Caco-2 (cell line): ENCODE data around the gene KRTAP5-6. TPM values are rescaled to one million over a fixed set of nuclear protein-coding genes. Genes with fewer than 3 reads are reported as not detected.
A peak's percentile ranks its signal among the peaks of the same experiment; 100 is the strongest.

Experiments used
- BruUV-seq: library from RNA; stranded (reverse); fragments of 400-500 nt; replicated peaks from 2 replicates; lab custom pipeline; 2021; lab: Mats Ljungman, UMichigan
- CTCF ChIA-PET: fragments of 300-600 bp; sonication (Branson Sonifier 250); formaldehyde crosslinking; loops from one replicate; lab custom pipeline; 2022; ENCODE audit warnings: antibody characterized with exemption; lab: Charles Lee
- POLR2A ChIA-PET: fragments of 300-600 bp; sonication (Branson Sonifier 250); formaldehyde crosslinking; loops from one replicate; lab custom pipeline; 2022; ENCODE audit warnings: antibody characterized with exemption; lab: Charles Lee
- DNase-seq, 2 experiments: peaks; one replicate each; pipeline versions ENCODE4 v3.0.0 to v3.0.0-alpha.2; 2020 to 2022
- H3K27me3 ChIP-seq: replicated peaks from 2 replicates; pipeline ENCODE4 v1.6.0; 2011; ENCODE audit warnings: low read length; ENCODE audit not compliant: control insufficient read depth, insufficient read depth
- H3K36me3 ChIP-seq: 2 replicates; pipeline ENCODE4 v1.5.1; 2011; ENCODE audit warnings: low read length; ENCODE audit not compliant: control insufficient read depth, insufficient read depth
- H3K4me1 ChIP-seq: fragments of 250-450 bp; sonication (Bioruptor Pico); 2 replicates; pipeline ENCODE4 v1.5.1; 2020; ENCODE audit warnings: mild to moderate bottlenecking
- H3K4me3 ChIP-seq: 2 replicates; pipeline ENCODE4 v1.5.1; 2011; ENCODE audit warnings: low read depth, mild to moderate bottlenecking, control low read depth, low read length
- H3K9me3 ChIP-seq: fragments of 250-450 bp; sonication (Bioruptor Pico); 2 replicates; pipeline ENCODE4 v1.5.1; 2020; ENCODE audit warnings: mild to moderate bottlenecking, moderate library complexity
- H3K27ac Mint-ChIP-seq: one replicate; pipeline ENCODE4 v1.8.0; 2022; ENCODE audit warnings: mixed read lengths; ENCODE audit not compliant: unreplicated experiment
- H3K27me3 Mint-ChIP-seq: one replicate; pipeline ENCODE4 v1.8.0; 2022; ENCODE audit warnings: mixed read lengths; ENCODE audit not compliant: insufficient read depth, unreplicated experiment
- H3K36me3 Mint-ChIP-seq: one replicate; pipeline ENCODE4 v1.8.0; 2022; ENCODE audit warnings: mild to moderate bottlenecking, mixed read lengths; ENCODE audit not compliant: insufficient read depth, unreplicated experiment
- H3K4me1 Mint-ChIP-seq: one replicate; pipeline ENCODE4 v1.8.0; 2022; ENCODE audit warnings: low read depth, mixed read lengths; ENCODE audit not compliant: unreplicated experiment
- H3K4me3 Mint-ChIP-seq: one replicate; pipeline ENCODE4 v1.8.0; 2022; ENCODE audit warnings: mild to moderate bottlenecking, moderate library complexity, mixed read lengths; ENCODE audit not compliant: unreplicated experiment
- H3K9me3 Mint-ChIP-seq: one replicate; pipeline ENCODE4 v1.8.0; 2022; ENCODE audit warnings: mixed read lengths; ENCODE audit not compliant: unreplicated experiment
- intact Hi-C: fragments of 100-400 bp; cut with micrococcal nuclease; formaldehyde crosslinking; loops from one replicate; pipeline ENCODE4 v1.10.0; 2022; ENCODE audit not compliant: unreplicated experiment
- total RNA-seq: library from RNA; stranded (reverse); gene quantifications from 2 replicates; pipeline ENCODE4 v1.2.3, GENCODE V29; 2022
- TF ChIP-seq, protein P1 (sequence below), 2 experiments: fragments of 200-600 bp in 1 of 2; IDR thresholded peaks; 1 replicate in 1 of 2; 2 replicates in 1 of 2; pipeline versions ENCODE4 v1.5.1 to v1.8.0; 2011 to 2022; ENCODE audit warnings: antibody characterized with exemption in 1 of 2, control low read depth in 1 of 2, inconsistent platforms in 1 of 2, low read depth in 1 of 2, low read length in 1 of 2, mild to moderate bottlenecking in 1 of 2, moderate library complexity in 1 of 2; ENCODE audit not compliant: insufficient read depth in 1 of 2, severe bottlenecking in 1 of 2, unreplicated experiment in 1 of 2

The KRTAP5-6 gene
- total RNA-seq, 1 experiment from 2014 or later: not detected

DNA sequence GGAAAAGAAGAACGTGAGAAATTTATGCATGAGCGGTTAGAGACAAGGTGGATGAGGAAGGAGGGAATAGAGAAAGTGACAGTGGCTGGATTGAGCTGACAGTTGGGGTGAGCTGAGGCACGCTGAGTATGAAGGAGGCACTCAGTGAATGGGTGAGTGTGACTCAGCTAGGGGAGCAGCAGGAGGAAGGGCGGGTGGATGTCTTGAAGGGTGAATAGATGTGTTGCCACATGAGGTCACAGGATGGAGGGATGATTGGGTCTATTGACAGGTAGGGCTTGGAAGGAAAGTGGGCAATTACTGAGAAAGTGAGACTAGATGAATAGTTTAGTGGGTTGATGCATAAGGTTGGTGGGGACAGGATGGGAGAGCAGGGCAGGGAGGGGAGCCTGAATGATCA, 45.4 kb downstream of the KRTAP5-6 start:
- CTCF ChIA-PET: no interaction called here
- no peaks in the 10 kb centered on the region for H3K36me3 Mint-ChIP-seq

DNA sequence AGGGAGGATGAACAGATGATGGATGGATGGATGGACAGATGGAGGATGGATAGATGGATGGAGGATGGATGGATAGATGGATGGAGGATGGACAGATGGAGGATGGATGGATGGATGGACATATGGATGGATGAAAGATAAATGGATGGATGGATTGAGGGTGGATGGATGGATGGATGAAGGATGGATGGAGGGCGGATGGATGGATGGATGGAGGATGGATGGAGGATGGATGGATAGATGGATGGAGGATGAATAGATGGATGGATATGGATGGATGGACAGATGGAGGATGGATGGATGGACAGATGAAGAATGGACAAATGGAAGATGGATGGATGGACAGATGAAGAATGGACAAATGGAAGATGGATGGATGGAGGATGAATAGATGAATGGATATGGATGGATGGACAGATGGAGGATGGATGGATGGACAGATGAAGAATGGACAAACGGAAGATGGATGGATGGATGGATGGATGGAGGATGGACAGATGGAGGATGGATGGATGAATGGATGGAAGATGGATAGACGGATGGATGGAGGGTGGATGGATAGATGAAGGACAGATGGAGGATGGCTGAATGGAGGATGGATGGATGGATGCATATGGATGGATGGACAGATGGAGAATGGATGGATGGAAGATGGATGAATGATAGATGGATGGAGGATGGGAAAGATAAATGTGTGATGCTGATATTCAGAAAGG, 46.0 kb downstream of the KRTAP5-6 start:
- no peak overlapping the region for H3K4me3 Mint-ChIP-seq
- H3K36me3 ChIP-seq: no peaks in the 10 kb centered on the region
- H3K36me3 Mint-ChIP-seq: no peaks in the 10 kb centered on the region
- H3K27ac Mint-ChIP-seq: no peak overlapping the region
- DNase-seq: no peak
- TF ChIP-seq, protein P1, sequence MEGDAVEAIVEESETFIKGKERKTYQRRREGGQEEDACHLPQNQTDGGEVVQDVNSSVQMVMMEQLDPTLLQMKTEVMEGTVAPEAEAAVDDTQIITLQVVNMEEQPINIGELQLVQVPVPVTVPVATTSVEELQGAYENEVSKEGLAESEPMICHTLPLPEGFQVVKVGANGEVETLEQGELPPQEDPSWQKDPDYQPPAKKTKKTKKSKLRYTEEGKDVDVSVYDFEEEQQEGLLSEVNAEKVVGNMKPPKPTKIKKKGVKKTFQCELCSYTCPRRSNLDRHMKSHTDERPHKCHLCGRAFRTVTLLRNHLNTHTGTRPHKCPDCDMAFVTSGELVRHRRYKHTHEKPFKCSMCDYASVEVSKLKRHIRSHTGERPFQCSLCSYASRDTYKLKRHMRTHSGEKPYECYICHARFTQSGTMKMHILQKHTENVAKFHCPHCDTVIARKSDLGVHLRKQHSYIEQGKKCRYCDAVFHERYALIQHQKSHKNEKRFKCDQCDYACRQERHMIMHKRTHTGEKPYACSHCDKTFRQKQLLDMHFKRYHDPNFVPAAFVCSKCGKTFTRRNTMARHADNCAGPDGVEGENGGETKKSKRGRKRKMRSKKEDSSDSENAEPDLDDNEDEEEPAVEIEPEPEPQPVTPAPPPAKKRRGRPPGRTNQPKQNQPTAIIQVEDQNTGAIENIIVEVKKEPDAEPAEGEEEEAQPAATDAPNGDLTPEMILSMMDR (IDR thresholded peaks at IDR 0.05; ENCODE audit: insufficient read depth in 1 of 2, low read depth in 1 of 2, low read length in 1 of 2, severe bottlenecking in 1 of 2, unreplicated experiment in 1 of 2): no peak
- ChIA-PET POLR2A (no interaction called here), CTCF (no interaction called here)
- H3K27me3 ChIP-seq: no peaks in the 10 kb centered on the region; the same call in 1 of the 2 replicates
- no peaks in the 10 kb centered on the region for H3K4me1 ChIP-seq
- intact Hi-C loops: no loop called here
- peaks cover 16% of the 10 kb centered on the region for H3K9me3 Mint-ChIP-seq
- no TSS peak for BruUV-seq
- H3K9me3 ChIP-seq: no peaks in the 10 kb centered on the region
- H3K4me3 ChIP-seq: no peak overlapping the region
- peaks cover 8% of the 10 kb centered on the region for H3K27me3 Mint-ChIP-seq
- H3K4me1 Mint-ChIP-seq: no peaks in the 10 kb centered on the region

More for the DNA sequence above, 45.4 kb downstream of the KRTAP5-6 start:
- Histone ChIP-seq H3K4me3 (no peak overlapping the region), H3K36me3 (no peaks in the 10 kb centered on the region), H3K9me3 (peaks cover 5% of the 10 kb centered on the region; the same call in 1 of the 2 replicates), H3K27me3 (no peaks in the 10 kb centered on the region; the same call in 1 of the 2 replicates), H3K4me1 (no peaks in the 10 kb centered on the region)
- POLR2A ChIA-PET: no interaction called here
- H3K4me3 Mint-ChIP-seq: no peak overlapping the region
- intact Hi-C loops: no loop called here
- H3K27me3 Mint-ChIP-seq: peaks cover 8% of the 10 kb centered on the region
- DNase-seq: peak in 1 of 2 experiments; percentile 5
- peaks cover 23% of the 10 kb centered on the region for H3K9me3 Mint-ChIP-seq
- no TSS peak for BruUV-seq
- H3K4me1 Mint-ChIP-seq: no peaks in the 10 kb centered on the region
- no peak overlapping the region for H3K27ac Mint-ChIP-seq
- TF ChIP-seq, protein P1 (IDR thresholded peaks at IDR 0.05; ENCODE audit: insufficient read depth in 1 of 2, low read depth in 1 of 2, low read length in 1 of 2, severe bottlenecking in 1 of 2, unreplicated experiment in 1 of 2): no peak

DNA sequence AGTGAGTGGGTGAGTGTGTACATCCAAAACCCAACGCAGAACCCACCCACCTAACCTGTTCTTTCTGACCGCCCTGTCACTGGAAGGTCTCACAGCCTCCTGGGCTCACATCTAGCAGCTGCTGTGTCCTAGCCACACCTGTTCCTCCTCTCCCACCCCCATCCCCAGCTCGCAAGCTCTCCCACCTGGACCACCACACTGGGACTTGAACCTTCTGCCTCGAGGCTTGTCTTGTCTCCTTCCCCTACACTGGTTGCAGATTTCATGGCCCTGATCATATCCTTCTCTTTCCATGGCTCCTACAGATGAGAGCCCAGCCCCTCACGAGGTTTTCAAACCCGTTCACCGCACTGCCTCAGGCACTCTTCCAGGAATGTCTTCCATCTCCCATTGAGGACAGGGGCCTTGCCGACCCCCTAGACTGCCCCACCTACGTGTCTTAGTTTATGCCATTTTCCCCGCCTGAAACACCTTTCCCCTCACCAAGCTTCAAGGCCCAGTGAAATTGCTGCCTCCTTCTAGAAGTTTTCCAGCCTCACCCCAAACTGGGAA, 46.7 kb downstream of the KRTAP5-6 start:
- no peak overlapping the region for H3K27ac Mint-ChIP-seq
- H3K4me3 Mint-ChIP-seq: no peak overlapping the region
- Histone ChIP-seq H3K27me3 (no peaks in the 10 kb centered on the region), H3K36me3 (no peaks in the 10 kb centered on the region), H3K4me1 (0 out of 2 replicates have a peak, but pooled peaks cover under 1% of the 10 kb centered on the region), H3K4me3 (no peak overlapping the region), H3K9me3 (no peaks in the 10 kb centered on the region)
- BruUV-seq: no TSS peak
- H3K9me3 Mint-ChIP-seq: peaks cover 10% of the 10 kb centered on the region
- peaks cover 4% of the 10 kb centered on the region for H3K27me3 Mint-ChIP-seq
- H3K36me3 Mint-ChIP-seq: peaks cover 3% of the 10 kb centered on the region
- intact Hi-C loops: no loop called here
- CTCF ChIA-PET: interaction anchor here (1.6 kb wide), 1 partner anchor 91 kb away, joined by 6 read pairs; no protein-coding TSS in a partner anchor
- TF ChIP-seq, protein P1 (IDR thresholded peaks at IDR 0.05; ENCODE audit: insufficient read depth in 1 of 2, low read depth in 1 of 2, low read length in 1 of 2, severe bottlenecking in 1 of 2, unreplicated experiment in 1 of 2): no peak
- peak in 1 of 2 experiments; percentile 18 for DNase-seq
- no peaks in the 10 kb centered on the region for H3K4me1 Mint-ChIP-seq
- POLR2A ChIA-PET: no interaction called here
